OCI-LY3 (cell line): ENCODE measurements around the gene TAF3.

ENCODE experiments used
- EZH2phosphoT487 ChIP-seq: fragments of 200-600 bp; shearing (Covaris generic); IDR thresholded peaks from 2 replicates; pipeline ENCODE4 v1.6.1; 2018; ENCODE audit warnings: antibody characterized with exemption, mixed run types, low read depth
- TF ChIP-seq, protein P1 (sequence below): fragments of 200-600, 300-600 bp; sonication (generic); IDR thresholded peaks from 2 replicates; pipeline ENCODE4 v1.5.1; 2014; ENCODE audit warnings: antibody characterized with exemption, low read length, low read depth

DNA sequence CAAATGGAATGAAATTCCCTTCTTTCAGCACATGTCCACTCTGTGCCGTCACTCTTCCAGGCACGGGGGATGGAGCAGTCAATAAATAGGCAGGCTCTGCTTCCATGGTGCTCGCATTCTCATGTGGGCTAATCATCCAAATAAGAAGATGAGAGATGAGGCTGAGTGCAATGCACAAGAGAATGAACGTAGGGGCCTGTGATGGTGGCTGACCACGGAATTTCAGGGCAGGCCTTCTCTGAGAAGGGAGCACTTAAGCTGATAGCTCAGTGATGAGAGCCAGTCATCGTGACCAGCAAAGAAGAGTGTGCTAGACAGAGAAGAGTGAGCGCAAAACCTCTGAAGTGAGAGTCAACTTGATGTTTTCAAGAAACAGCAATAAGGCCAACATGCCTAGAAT is 47.9 kb downstream of the TAF3 start:
- TF ChIP-seq, protein P1, sequence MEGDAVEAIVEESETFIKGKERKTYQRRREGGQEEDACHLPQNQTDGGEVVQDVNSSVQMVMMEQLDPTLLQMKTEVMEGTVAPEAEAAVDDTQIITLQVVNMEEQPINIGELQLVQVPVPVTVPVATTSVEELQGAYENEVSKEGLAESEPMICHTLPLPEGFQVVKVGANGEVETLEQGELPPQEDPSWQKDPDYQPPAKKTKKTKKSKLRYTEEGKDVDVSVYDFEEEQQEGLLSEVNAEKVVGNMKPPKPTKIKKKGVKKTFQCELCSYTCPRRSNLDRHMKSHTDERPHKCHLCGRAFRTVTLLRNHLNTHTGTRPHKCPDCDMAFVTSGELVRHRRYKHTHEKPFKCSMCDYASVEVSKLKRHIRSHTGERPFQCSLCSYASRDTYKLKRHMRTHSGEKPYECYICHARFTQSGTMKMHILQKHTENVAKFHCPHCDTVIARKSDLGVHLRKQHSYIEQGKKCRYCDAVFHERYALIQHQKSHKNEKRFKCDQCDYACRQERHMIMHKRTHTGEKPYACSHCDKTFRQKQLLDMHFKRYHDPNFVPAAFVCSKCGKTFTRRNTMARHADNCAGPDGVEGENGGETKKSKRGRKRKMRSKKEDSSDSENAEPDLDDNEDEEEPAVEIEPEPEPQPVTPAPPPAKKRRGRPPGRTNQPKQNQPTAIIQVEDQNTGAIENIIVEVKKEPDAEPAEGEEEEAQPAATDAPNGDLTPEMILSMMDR = no peak
- no peak for TF ChIP-seq EZH2phosphoT487
